CD4-positive, alpha-beta memory T cell (primary cell): ENCODE measurements around the gene FOXP4. TPM values are rescaled to one million over a fixed set of nuclear protein-coding genes. Genes with fewer than 3 reads are reported as not detected.

ENCODE experiments used
- CTCF ChIA-PET: fragments of 350-600 bp; sonication (Branson Sonifier 250); formaldehyde crosslinking; loops from one replicate; lab custom pipeline; 2021; ENCODE audit warnings: inconsistent platforms; ENCODE audit not compliant: partially characterized antibody; lab: Charles Lee
- POLR2A ChIA-PET: fragments of 350-600 bp; sonication (Branson Sonifier 250); formaldehyde crosslinking; loops from one replicate; lab custom pipeline; 2021; ENCODE audit not compliant: partially characterized antibody; lab: Charles Lee
- DNase-seq, 5 donors: peaks; one replicate each; pipeline versions ENCODE4 v3.0.0 to v3.0.0-alpha.2; 2020 to 2022; ENCODE audit warnings: mixed read lengths in 1 of 5
- H3K27ac ChIP-seq: one replicate; pipeline ENCODE4 v1.7.0; 2013; ENCODE audit warnings: low read depth, low read length
- H3K27me3 ChIP-seq: 2 replicates; pipeline ENCODE4 v1.7.0; 2013; ENCODE audit warnings: mild to moderate bottlenecking, low read length, moderate library complexity; ENCODE audit not compliant: insufficient read depth
- H3K36me3 ChIP-seq: 2 replicates; pipeline ENCODE4 v1.7.0; 2013; ENCODE audit warnings: mild to moderate bottlenecking, low read length, moderate library complexity; ENCODE audit not compliant: insufficient read depth
- H3K4me1 ChIP-seq: 2 replicates; pipeline ENCODE4 v1.7.0; 2013; ENCODE audit warnings: mild to moderate bottlenecking, low read length, moderate library complexity; ENCODE audit not compliant: insufficient read depth
- H3K4me3 ChIP-seq, 2 donors: one replicate each; pipeline ENCODE4 v1.7.0; 2013; ENCODE audit warnings: low read length in 2 of 2, mild to moderate bottlenecking in 1 of 2
- H3K9me3 ChIP-seq, 2 donors: one replicate each; pipeline ENCODE4 v1.7.0; 2013; ENCODE audit warnings: low read length in 2 of 2, control low read depth in 1 of 2; ENCODE audit not compliant: control insufficient read depth in 1 of 2
- H3K27ac Mint-ChIP-seq, 7 donors: one replicate each; pipeline ENCODE4 v1.8.0; 2020 to 2021; ENCODE audit warnings: mixed read lengths in 7 of 7, mild to moderate bottlenecking in 6 of 7, inconsistent platforms in 3 of 7, moderate library complexity in 3 of 7
- H3K27me3 Mint-ChIP-seq, 2 donors: one replicate each; pipeline ENCODE4 v1.8.0; 2020 to 2021; ENCODE audit warnings: mixed read lengths in 2 of 2
- H3K36me3 Mint-ChIP-seq, 2 donors: one replicate each; pipeline ENCODE4 v1.8.0; 2020 to 2021; ENCODE audit warnings: mixed read lengths in 2 of 2, inconsistent platforms in 1 of 2, mild to moderate bottlenecking in 1 of 2
- H3K4me1 Mint-ChIP-seq, 4 donors: one replicate each; pipeline ENCODE4 v1.8.0; 2020 to 2021; ENCODE audit warnings: mixed read lengths in 4 of 4, mild to moderate bottlenecking in 1 of 4
- H3K4me3 Mint-ChIP-seq, 8 donors: one replicate each; pipeline ENCODE4 v1.8.0; 2020 to 2021; ENCODE audit warnings: mixed read lengths in 8 of 8, mild to moderate bottlenecking in 7 of 8, moderate library complexity in 6 of 8, inconsistent platforms in 3 of 8
- H3K9me3 Mint-ChIP-seq, 8 donors: one replicate each; pipeline ENCODE4 v1.8.0; 2020 to 2021; ENCODE audit warnings: mixed read lengths in 8 of 8, mild to moderate bottlenecking in 5 of 8, inconsistent platforms in 3 of 8, moderate library complexity in 1 of 8
- intact Hi-C: fragments of 100-400 bp; cut with micrococcal nuclease; formaldehyde crosslinking; loops from one replicate; pipeline ENCODE4 v1.15.1; 2023
- polyA plus RNA-seq, 2 donors: library from polyadenylated mRNA; unstranded; fragments of 300-500 nt; fragmentation: Illumina TruSeq; gene quantifications; one replicate each; pipeline ENCODE4 v1.2.3, GENCODE V29; 2021
- total RNA-seq, 2 experiments: library from RNA; stranded (reverse); gene quantifications; one replicate each; pipeline ENCODE4 v1.2.3, GENCODE V29; 2021

Gene FOXP4
- total and polyA plus RNA-seq, 4 experiments from 2014 or later: 0.08 to 7.8 (median 4.5) TPM

- Histone ChIP-seq H3K27me3 (peaks cover 14% of the 10 kb centered on the region), H3K4me1 (peaks cover 11% of the 10 kb centered on the region), H3K9me3 (no peaks in the 10 kb centered on the region), H3K4me3 (no peak overlapping the region), H3K36me3 (no peaks in the 10 kb centered on the region), H3K27ac (no peak overlapping the region)
- CTCF ChIA-PET: no interaction called here
- Mint-ChIP-seq H3K36me3 (no peaks in the 10 kb centered on the region), H3K27me3 (peaks cover 41 to 48% of the 10 kb centered on the region in 2 donors), H3K9me3 (no peaks in the 10 kb centered on the region), H3K4me3 (peak overlapping the region in 1 of 8 donors; percentile 17), H3K4me1 (peaks cover 6 to 22% (median 12%) of the 10 kb centered on the region in 4 donors), H3K27ac (no peak overlapping the region)
- intact Hi-C loops: no loop called here
- DNase-seq: no peak
- POLR2A ChIA-PET: no interaction called here
Observed at GRCh38 chr6:41502917-41503671, 43.1 kb upstream of the FOXP4 start.

- CTCF ChIA-PET: no interaction called here
- H3K4me3 ChIP-seq: no peak overlapping the region
- H3K27me3 ChIP-seq: peaks cover 14% of the 10 kb centered on the region
- Mint-ChIP-seq H3K4me1 (peaks cover 6 to 22% (median 12%) of the 10 kb centered on the region in 4 donors), H3K4me3 (peak overlapping the region in 5 of 8 donors; percentile 61 to 87 (median 73)), H3K27me3 (peaks cover 46 to 49% of the 10 kb centered on the region in 2 donors), H3K36me3 (no peaks in the 10 kb centered on the region), H3K9me3 (no peaks in the 10 kb centered on the region), H3K27ac (no peak overlapping the region)
- intact Hi-C loops: no loop called here
- H3K4me1 ChIP-seq: peaks cover 11% of the 10 kb centered on the region
- H3K27ac ChIP-seq: no peak overlapping the region
- no peaks in the 10 kb centered on the region for H3K36me3 ChIP-seq
- no peaks in the 10 kb centered on the region for H3K9me3 ChIP-seq
- DNase-seq: no peak
- POLR2A ChIA-PET: no interaction called here
Observed at GRCh38 chr6:41503827-41504465, 42.2 kb upstream of the FOXP4 start.

GRCh38 chr6:41504466-41505121, 41.6 kb upstream of the FOXP4 start:
- CTCF ChIA-PET: no interaction called here
- Histone ChIP-seq H3K9me3 (no peaks in the 10 kb centered on the region), H3K4me1 (peaks cover 11% of the 10 kb centered on the region), H3K36me3 (no peaks in the 10 kb centered on the region), H3K27me3 (peaks cover 14% of the 10 kb centered on the region), H3K27ac (no peak overlapping the region), H3K4me3 (no peak overlapping the region)
- Mint-ChIP-seq H3K9me3 (no peaks in the 10 kb centered on the region), H3K27ac (no peak overlapping the region), H3K4me1 (peaks cover 6 to 22% (median 11%) of the 10 kb centered on the region in 4 donors), H3K4me3 (peak overlapping the region; percentile 61 to 89 (median 74)), H3K27me3 (peaks cover 45 to 46% of the 10 kb centered on the region in 2 donors), H3K36me3 (no peaks in the 10 kb centered on the region)
- POLR2A ChIA-PET: no interaction called here
- intact Hi-C loops: no loop called here
- DNase-seq: no peak

DNA sequence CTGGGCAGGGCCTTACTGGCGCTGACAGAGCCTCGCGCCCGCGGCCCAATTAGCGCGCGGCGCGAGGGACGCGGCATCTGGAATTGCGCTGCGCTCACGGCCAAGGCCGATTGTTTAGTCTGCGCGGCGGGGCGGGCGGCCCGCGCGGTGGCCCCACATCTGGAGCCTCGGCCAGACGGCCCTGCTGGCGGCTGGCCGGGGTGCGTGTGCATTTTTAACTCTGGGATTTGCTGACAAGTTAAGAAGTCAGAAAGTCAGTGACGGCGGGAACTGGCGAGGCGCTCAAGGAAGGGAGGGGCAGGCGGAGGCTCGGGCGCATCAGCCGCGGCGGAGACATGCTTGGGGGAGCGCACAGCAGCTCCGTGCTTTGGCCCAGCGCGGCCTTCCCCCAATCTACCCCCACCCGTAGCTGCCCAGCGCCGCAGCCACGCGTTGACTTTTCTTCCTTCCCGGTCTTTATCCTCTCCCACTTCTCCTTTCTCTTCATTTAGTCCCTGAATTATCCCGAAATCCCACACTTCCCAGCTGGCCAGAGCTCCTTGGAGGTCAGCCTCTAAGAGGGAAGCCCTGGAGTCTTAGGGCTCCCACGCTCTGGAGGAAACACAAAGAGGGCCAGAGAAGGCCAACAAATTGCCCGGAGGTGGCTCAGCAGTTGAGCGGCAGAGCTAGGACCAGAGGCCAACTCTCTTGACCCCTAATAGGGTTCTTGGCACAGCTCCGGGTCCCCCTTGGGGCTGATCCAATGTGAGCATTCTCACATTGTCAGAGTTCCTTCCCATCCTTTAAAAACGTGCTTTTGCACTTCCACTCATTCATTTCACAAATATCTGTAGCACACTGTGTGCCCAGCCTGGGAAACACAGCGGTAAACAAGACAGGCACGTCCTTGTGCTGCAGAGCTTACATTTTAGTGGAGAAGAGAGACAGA, 40.8 kb upstream of the FOXP4 start:
- Histone ChIP-seq H3K4me1 (peaks cover 11% of the 10 kb centered on the region), H3K9me3 (no peaks in the 10 kb centered on the region), H3K27ac (no peak overlapping the region), H3K36me3 (no peaks in the 10 kb centered on the region), H3K27me3 (peaks cover 14% of the 10 kb centered on the region), H3K4me3 (no peak overlapping the region)
- peak overlapping the region in 4 of 8 donors; percentile 55 to 64 (median 62) for H3K4me3 Mint-ChIP-seq
- ChIA-PET CTCF (no interaction called here), POLR2A (no interaction called here)
- H3K27me3 Mint-ChIP-seq: peaks cover 44 to 48% of the 10 kb centered on the region in 2 donors
- intact Hi-C loops: no loop called here
- H3K9me3 Mint-ChIP-seq: no peaks in the 10 kb centered on the region
- H3K4me1 Mint-ChIP-seq: peaks cover 6 to 22% (median 11%) of the 10 kb centered on the region in 4 donors
- no peak overlapping the region for H3K27ac Mint-ChIP-seq
- no peaks in the 10 kb centered on the region for H3K36me3 Mint-ChIP-seq
- DNase-seq: no peak

DNA sequence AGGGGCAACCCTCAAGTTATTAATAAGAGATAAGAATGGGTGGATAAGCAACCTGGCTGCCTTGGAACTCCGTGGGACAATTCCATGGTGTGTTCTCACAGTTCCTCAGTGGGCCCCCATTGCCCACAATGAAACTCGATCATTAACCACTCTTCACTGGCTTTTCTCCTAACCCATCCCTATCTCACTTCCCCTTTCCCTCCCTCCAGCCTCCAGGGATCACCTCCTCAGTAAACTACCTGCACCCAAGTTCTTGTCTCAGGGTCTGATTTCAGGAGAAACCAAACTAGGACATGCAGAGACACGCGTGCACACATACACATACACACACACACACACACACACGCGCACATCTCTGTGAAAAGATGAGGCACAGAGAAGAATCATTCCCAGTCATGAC, 37.7 kb upstream of the FOXP4 start:
- Histone ChIP-seq H3K27ac (no peak overlapping the region), H3K4me3 (no peak overlapping the region), H3K27me3 (peaks cover 10% of the 10 kb centered on the region), H3K4me1 (peaks cover 11% of the 10 kb centered on the region), H3K9me3 (no peaks in the 10 kb centered on the region), H3K36me3 (no peaks in the 10 kb centered on the region)
- ChIA-PET CTCF (no interaction called here), POLR2A (no interaction called here)
- Mint-ChIP-seq H3K4me1 (peaks cover 6 to 15% (median 10%) of the 10 kb centered on the region in 4 donors), H3K27ac (no peak overlapping the region), H3K4me3 (no peak overlapping the region), H3K9me3 (no peaks in the 10 kb centered on the region), H3K36me3 (no peaks in the 10 kb centered on the region), H3K27me3 (peaks cover 26 to 35% of the 10 kb centered on the region in 2 donors)
- intact Hi-C loops: no loop called here
- no peak for DNase-seq

DNA sequence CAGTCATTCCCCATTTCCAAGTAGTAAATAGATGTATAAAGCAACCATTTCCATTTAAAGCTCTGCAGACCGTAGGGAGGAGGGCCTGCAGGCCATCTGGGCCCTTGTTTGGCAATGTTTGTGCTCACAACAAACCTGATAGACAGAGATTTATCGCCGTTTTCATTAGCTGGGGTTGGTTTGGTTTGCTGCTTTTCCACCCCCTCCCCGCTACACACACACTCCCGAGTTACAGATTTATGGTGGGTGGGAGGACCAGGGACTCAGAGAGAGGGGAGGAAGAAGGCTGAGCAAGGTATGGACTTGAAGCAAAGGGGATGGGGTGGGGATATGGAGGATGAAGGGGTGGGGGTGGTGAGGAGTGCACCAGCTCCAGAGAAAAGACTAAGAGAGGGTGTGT, 36.6 kb upstream of the FOXP4 start:
- H3K9me3 Mint-ChIP-seq: no peaks in the 10 kb centered on the region
- Histone ChIP-seq H3K9me3 (no peaks in the 10 kb centered on the region), H3K4me3 (no peak overlapping the region), H3K27me3 (peaks cover 6% of the 10 kb centered on the region), H3K36me3 (no peaks in the 10 kb centered on the region), H3K27ac (no peak overlapping the region), H3K4me1 (peaks cover 3% of the 10 kb centered on the region)
- intact Hi-C loops: no loop called here
- no peak overlapping the region for H3K4me3 Mint-ChIP-seq
- H3K4me1 Mint-ChIP-seq: peaks cover 2 to 10% (median 6%) of the 10 kb centered on the region in 4 donors
- no peak overlapping the region for H3K27ac Mint-ChIP-seq
- CTCF ChIA-PET: no interaction called here
- H3K36me3 Mint-ChIP-seq: no peaks in the 10 kb centered on the region
- no peak for DNase-seq
- POLR2A ChIA-PET: no interaction called here
- peaks cover 26 to 30% of the 10 kb centered on the region in 2 donors for H3K27me3 Mint-ChIP-seq
